ENCODE measurements around the gene AUTS2. TPM values are rescaled to one million over a fixed set of nuclear protein-coding genes. Genes with fewer than 3 reads are reported as not detected.

The AUTS2 gene
- total RNA-seq, 1 donor from 2014 or later, result 20.4 TPM

DNA sequence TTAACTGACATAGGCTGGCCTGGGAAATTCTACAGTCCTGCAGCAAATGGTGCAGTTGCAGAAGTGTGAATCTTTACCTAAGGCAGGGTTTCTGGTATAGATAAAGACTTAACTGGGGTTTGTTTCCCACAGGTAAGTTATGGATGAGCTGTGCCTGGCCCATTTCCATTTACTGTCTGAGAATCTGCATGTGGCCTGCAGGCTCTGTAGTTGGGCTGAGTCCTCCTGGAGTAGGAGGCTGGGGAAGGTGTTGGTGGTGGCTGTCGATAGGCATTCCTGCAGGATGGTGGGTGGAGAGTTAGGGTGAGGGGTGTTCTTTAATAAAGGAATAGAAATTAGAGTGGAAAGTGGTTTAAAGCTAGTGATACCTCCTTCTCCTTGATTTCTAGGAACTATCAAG is 193.5 kb downstream of the AUTS2 start:
- no peak for ATAC-seq

DNA sequence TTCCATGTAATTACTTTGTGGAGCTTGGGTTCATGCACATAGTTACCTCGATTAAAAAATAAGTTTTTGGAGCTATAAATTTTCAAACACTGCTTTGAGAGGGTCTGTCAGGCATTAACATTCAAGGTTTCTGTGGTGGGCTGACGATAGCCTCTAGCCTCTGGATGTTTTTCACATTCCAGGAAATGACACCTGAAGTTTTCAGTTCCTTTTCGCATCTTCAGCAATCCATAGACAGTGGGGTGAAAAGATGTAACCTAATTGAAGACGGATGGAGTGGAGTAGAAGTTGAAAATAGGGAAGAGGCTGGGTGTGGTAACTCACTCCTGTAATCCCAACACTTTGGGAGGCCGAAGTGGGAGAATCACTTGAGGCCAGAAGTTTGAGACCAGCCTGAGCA is 197.7 kb downstream of the AUTS2 start:
- ATAC-seq, result no peak

DNA sequence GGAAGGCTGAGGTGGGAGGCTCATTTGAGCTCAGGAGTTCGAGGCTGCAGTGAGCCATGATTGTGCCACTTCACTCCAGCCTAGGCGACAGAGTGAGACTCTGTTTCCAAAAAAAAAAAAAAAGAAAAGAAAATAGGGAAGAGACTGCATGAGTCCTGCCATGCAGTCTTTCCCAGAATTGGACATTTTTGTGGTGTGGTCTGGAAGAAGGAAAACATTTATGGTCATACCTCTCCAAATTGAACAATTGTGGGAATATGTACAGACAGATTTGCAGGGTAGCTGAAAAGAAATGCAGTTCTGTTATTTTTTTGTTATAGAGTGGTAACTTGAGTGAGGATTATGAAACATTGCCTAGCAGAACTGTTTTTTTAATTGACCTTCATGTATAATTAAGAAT is 198.1 kb downstream of the AUTS2 start:
- ATAC-seq, result no peak

DNA sequence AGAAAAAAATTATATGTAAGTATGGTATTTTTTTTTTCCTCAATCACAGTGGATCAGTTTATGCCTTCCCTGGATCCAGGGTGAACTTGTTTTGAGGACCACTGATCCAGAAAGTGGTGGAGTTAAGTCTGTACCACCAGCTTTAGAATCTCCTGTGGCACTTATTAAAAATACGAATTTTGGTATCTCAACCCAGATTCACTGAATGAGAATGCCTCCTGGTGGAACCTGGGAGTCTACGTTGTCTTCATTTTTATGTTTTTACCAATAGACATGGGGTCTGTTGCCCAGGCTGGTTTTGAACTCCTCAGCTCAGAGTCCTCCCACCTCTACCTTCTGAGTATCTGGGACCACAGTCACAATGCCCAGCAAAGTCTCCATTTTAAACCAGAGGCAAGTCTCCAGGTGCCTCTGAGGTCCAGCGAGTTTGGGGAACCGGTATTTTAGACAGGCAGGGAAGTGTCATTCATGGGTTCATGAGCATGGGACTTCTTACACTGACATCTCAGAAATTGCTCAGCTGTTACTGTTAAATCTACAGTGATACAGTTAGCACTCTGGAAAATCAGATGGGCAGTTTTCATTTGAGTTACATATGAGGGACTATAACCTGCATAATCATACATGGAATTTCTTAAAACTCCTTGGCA is 200.9 kb downstream of the AUTS2 start:
- ATAC-seq, result no peak

DNA sequence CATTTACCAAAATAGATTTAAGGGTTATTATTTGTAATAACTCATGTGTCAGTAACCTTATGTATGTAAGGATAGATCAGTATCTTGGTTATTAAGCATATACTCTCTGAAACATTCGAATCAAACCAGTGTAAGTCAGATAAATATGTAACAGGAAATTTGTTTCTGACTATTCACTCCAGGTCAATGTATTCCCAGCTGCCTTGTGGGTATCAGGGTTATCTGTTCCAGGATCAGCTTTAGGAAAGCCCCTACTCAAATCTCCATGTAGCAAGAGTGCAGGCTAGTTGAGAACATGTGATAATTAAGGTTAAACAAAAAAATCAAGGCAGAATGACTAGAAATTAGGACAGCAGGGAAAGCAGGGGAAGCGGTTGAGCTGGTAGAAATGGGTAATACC is 201.7 kb downstream of the AUTS2 start:
- ATAC-seq, result no peak

DNA sequence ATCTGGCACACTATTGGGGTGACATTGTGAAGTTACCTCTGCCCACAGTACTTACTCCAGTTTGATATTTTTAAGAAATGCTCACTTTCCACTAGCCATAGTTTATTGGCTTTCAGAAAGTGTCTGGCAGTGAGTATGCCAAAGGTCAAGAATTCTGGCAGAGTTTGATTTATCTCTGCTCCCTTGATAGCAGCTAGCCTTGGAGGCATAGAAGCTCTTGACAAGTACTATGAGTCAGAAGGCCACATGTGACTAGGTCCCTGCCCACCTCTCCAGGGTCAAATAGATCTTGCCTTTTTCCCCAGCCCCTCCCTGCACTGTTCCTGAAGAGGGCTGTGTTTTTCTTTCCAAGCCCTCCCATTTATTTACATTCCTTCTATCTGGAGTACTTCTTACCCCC is 202.2 kb downstream of the AUTS2 start:
- peak; percentile 44 for ATAC-seq

DNA sequence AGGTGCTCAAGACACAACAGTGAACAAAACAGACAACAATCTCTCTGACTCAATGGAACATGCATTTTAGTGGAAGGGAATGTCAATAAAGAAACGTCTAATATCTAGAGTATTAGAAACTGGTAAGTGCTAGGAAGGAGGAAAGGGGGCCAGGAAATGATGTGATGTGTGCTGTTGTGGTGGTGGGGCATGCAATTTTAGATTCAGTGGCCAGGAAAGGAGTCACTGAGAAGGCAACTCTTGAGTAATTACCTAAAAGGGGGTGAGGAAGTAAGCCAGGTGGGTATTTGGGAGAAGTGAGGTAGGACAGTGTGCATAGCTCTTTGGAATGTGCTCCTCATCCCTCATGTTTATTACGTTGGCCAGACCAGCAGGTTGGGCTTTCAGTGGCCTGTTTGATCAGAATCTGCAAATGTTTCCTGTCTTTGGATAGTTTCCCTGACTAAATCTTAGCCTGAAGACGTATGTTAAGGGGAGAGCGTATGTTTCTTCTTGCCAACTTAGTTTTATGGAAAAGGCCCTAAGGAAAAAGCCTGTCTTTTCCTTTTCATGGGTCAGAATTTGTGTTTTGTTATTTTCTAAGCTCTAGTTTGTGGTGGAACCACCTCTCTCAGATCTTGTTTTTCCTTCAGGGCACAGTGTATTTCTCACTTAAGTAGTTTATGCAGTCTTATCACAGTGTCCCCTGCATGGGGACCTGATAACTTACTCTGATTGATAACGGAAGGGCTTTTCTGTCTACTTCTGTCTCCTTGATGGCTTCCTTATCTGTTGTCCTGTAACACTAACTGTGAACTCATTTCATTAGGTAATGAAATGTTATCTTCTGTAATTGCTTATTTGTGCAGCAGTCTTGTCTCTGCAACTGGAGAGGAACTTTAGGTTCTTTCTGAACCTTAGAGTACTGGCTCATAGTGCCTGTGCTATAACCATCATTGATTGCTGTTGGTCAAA is 203.7 kb downstream of the AUTS2 start:
- no peak for ATAC-seq

DNA sequence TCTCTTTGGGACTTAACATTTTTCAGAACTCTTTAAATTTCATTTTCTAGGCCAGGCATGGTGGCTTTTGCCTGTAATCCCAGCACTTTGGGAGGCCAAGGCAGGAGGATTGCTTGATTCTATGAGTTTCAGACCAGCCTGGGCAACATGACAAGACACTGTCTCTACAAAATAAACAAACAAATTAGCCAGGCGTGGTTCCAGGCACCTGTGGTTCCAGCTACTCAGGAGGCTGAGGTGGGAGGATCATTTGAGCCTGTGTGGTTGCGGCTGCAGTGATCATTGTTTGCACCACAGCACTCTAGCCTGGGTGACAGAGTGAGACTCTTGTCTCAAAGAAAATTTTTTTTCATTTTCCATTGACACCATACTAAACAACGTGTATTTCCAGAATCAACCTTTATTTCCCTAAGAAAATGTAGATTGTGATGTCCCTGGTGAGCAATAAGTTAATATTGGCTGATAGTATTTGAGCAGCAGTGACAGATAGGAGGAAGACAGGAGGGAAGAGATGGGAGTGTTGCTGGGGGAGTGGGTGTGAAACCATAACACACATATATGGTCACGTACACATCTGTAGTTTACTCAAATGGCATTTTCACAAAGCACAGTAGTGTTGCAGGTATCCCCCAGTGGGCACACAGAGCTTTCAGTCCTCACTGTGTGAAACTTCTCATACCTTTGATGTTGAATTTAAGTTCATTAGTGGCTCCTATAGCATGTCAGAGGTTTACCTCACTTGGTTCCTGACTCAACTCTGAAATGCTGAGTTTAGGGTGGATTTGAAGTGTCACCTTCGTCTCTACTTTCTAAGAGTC is 205.6 kb downstream of the AUTS2 start:
- ATAC-seq, result no peak

DNA sequence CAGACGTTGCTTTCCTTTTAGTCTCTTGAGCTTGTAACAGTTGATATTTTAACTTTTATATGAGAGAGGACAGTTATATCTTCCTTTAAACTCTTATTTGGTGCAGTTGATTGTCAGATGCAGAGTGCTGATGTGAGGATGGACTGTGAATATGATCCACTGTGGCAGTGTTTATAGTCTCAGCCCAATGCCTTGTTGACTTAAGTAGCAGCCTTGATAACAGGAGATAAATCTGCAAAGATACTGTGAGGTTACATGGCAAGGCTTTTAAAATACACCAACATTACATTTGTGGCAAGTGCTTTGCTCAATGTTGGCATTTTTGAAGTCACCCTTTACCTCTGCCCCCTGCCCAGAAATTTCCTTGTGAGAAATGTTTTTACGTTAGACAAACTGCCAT is 206.7 kb downstream of the AUTS2 start:
- no peak for ATAC-seq

DNA sequence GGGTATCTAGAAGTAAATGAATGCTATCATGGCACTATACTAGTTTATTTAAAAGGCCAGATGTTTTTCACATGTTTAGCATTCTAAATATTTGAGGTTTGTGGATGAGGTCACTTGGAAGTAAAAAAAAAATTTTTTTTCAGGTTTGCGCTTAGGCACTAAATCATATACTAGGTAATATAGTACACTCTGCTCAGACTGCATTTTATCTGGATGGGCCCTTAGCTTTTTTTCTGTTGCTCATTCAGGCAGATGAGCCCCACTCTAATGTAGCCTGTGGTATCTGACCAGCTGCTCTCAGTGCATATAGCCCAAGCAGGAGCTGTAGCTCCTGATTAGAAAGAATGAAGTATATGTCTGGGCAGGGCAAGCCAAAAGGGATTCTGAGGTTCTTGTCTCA is 210.1 kb downstream of the AUTS2 start:
- no peak for ATAC-seq

DNA sequence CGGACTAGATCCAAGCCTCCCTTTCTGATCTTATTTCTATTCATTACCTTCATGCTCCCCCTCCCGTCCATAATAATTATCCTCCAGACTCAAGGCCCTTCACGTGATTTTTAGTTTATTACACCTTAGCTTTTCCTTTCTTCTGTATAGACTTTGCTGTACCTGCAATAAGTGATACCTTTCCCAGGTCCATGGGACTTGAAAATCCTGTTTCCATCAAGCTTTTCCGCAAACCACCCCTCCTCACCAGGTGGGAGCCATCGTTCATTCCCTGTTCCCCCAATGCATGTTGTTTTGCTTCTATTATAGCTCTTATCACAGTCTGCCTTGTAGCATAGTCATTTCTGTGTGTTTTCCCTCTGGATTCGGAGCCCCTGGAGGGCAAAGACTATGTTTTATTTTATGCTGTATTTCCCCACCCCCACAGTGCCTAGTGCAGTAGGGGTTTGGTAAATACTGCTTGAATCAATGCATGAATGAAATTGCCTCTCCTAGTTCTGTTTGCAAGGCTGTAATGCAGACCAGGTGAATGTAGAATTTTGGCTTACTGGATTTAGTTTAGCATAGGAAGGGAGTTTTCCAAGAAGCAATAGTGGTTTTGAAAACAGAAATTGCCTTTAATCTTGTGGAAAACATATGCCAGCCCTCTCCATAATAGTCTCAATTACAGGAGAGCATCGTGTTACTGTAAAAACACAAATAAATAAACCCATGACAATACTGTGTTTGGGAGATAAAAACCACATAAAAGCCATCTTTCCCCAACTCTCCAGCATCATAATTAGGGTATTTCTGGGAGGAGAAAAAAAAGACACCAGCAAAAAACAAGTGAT is 213.4 kb downstream of the AUTS2 start:
- ATAC-seq, result no peak

DNA sequence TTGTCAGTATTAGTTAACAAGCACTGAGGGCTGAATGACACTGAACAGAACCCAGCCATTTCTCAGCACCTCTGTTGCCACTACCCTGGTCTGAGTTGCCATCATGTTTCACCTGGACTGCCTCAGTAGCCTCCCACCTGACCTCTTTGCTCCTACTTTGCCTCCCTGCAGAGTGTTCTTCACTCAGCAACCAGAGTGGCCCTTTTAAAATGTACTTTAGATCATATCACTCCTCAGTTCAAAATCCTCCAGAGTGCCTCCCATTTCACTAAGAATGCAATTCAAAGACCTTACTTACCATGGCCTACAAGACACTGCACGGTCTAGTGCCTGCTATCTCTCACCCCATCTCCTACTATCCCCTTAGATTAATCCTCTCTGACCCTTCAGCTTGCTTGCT is 214.5 kb downstream of the AUTS2 start:
- no peak for ATAC-seq

DNA sequence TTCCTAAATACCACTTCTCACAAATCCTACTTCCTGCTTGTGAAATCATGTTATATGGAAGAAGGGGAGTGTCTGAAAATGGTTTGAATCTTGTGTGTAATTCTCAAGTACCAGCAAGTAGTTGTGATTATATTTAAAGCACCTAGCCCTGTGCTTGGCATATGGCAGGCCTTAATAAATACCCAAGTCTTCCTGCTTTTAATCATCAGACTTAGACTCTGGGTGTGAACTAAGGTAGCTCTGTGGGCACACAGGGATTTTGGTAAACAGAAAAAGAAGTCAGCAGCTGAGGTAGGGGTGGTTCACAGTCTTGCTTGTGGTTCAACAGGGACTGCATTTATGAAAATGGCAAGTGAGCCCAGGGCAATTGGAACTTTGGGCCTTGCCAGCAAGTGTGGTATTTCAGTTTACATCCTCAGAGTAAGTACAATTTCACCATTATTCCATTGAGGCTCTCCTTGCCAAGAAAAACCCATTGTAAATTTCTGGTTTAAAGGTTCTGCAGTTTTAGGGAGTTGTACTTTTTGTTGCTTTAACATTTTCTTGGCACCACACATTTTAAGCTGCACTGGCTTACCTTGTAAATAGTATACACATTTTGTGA is 215.5 kb downstream of the AUTS2 start:
- peak; percentile 79 for ATAC-seq

DNA sequence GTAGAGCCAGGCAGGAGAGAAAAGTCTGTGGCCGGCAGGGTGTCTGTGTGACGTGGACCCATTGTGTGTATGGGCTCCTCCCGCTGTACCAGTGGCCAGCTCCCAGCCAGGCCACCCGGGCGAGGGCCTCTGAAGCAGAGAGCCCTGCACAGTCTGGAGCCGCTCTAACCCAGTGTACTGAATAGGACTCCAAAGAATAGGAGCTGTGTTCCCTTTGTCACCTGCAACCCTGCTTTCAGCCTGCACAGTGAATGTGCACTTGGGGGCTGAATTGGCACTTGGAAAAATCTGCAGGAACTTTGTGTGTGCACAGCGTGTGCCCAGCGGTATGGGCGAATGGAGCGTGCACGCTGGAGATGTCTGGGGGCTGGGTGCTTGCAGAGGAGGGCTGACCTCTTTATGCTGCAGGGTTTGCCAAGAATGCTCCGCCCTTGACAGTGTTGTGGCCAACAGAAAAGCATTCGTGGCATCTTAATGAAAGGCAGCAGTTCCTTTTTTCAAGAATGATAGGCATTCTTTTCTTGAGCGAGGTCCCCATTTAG is 216.2 kb downstream of the AUTS2 start:
- ATAC-seq, result no peak

DNA sequence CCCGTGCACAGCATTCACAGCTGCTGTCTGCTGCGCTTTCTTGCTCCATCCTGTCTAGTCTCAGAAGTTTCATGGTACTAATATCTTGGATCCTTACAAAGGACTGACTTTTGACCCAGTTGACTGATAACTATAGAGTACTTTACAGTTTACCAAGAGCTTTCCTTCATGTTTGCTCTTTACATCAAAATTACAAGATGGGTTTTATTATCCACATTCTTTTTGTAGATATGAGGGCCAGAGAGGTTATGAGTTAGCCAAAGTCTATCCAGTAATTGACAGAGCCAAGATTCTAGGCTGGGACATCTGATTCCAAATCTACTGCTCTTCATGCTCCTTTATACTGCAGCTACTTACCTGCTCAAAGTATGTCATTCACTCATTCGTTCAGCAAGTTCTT is 218.2 kb downstream of the AUTS2 start:
- ATAC-seq, result no peak

DNA sequence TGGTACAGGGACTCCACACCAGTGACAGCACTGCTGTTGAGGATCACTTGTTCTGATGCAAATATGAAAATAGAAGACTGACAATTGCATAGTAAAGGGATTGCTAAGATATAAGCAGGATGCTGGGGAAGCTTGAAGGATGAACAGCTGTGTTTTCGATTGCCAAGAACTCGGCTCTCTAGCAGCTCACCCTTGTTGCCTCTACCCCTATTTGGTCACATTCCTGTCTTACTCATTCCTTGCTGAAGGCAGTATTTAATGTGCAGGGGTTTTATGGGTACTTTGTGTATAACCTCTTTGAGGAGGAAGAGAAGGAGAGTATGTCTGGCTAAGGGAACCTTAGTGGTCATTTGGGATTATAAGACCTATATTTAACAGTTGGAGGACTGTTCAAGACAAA is 218.8 kb downstream of the AUTS2 start:
- ATAC-seq, result no peak

DNA sequence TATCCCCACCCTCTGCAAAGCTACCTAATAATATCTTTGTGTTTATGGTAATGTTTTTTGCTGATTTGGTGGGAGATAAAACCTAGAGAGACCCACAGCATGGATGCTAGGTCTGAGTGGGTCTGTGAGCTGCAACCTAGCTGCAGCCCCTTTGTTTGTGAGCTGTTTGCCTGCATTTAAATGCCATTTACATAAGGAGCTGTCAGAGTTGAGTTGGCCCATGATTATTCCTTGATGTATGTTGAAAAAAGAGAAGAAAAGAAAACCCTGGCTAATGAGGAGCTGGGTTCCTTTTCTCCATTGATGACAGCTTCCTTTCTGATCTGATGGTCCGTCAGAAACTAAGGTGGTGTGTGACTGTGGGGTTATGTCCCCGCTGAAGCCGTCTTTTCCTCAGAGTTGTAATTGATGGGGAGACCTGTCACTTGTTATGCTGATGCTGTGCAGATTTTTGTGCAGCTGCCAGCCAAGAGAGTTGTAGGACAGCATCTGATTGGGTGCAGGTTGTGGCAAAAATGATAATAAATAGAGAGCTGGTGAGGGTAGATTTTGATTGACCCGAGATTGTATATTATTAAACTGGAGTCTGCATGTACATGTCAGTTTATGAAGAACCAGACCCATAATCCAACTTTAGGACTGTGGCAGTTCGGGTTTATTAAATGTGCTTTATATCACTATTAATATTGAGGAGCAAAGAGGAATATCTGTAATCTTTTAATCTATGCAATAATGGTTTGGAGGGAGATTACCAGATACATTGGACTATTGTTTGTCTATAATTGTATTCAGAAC is 219.8 kb downstream of the AUTS2 start:
- ATAC-seq, result no peak

DNA sequence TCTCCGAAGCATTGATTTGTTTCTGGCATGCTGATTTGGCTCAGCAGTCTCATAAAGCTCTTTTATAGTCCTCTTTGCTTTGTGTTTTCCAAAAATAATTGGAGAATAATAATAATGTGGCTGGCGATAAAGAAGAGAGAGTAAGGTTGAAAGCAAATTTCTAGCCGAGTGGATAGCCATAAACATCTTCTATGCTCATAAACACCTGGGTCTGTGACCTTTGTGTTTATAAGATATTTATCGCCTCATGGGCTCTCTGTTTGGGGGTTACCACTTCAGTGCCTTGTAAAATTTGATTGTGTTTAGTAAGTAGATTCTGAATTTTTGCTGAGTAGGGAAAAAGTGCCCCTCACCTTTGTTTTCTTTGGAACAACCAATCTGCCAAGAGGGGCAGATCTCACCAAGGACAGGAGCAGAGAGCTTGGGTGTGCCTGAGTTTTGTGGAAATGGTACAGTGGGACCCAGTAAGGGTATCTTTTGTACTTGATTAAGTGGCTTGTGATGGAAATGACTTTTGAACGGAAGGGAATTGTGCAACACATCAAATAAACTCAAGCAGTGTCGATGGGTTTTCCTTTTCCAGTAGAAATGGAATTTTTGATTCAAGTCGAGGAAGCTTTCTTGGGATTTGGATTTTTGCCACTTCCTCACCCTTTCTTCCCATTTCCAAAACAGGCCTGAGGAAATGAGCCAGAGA is 220.5 kb downstream of the AUTS2 start:
- ATAC-seq, result no peak

DNA sequence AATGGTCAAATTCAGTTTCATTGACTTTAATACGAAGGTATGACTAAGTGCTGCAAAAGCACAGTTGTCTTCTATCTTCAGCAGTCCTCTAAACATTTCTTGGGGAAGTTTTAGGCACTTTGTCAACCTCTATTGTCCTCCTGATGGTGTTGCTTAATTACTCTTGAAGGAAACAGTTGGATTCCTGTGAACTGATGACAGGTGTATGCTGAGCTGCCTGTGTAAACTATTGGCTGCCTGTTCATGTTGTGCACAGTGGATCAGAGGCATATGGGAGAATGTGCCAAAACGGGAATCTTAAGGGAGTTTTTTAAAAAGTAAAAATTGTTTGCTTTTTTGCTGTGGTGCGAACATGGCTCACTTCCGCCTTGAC is 221.0 kb downstream of the AUTS2 start:
- ATAC-seq, result no peak

All from esophagus mucosa (tissue), 1 donor.